NCI-H510A treated with DMSO at 0.1 percent for 48 hours (cell line): ENCODE data around the gene NFE2.
"Not testable (repeated sequence)": the region's sequence is repeated elsewhere in the genome, so short reads cannot be mapped to it uniquely, and the experiment has no call there.

Source experiments
- DNase-seq: peaks from one replicate; lab custom pipeline; 2025; lab: John Stamatoyannopoulos, UW

NFE2 gene

GRCh38 chr12:54282949-54283593 is 17.7 kb downstream of the NFE2 start:
- DNase-seq = no peak

- not testable (repeated sequence) for DNase-seq
Observed at GRCh38 chr12:54281694-54282093, 19.1 kb downstream of the NFE2 start.

GRCh38 chr12:54281261-54281638 is 19.6 kb downstream of the NFE2 start:
- DNase-seq = not testable (repeated sequence)

- peak; percentile 98 for DNase-seq
Observed at GRCh38 chr12:54280468-54281260, 20.2 kb downstream of the NFE2 start, which contains the start of gene HNRNPA1. TSS of gene HNRNPA1 (plus strand) at chr12:54280726. CDS start at chr12:54280808, 82 bp downstream.

GRCh38 chr12:54279632-54280467 is 21.0 kb downstream of the NFE2 start, which contains the start of gene CBX5:
TSS of gene CBX5 (minus strand) at chr12:54280122. CDS start at chr12:54257650, 22,472 bp downstream.
- peak; percentile 98 for DNase-seq

GRCh38 chr12:54279227-54279631 is 21.6 kb downstream of the NFE2 start:
- no peak for DNase-seq

- no peak for DNase-seq
Observed at GRCh38 chr12:54277823-54278276, 23.0 kb downstream of the NFE2 start.

- no peak for DNase-seq
Observed at GRCh38 chr12:54276368-54276767, 24.4 kb downstream of the NFE2 start.

GRCh38 chr12:54273981-54274380 is 26.8 kb downstream of the NFE2 start:
- peak; percentile 54 for DNase-seq

GRCh38 chr12:54272214-54272613 is 28.6 kb downstream of the NFE2 start:
- DNase-seq = no peak

- DNase-seq = no peak
Observed at GRCh38 chr12:54270345-54270744, 30.5 kb downstream of the NFE2 start.

GRCh38 chr12:54266852-54267251 is 34.0 kb downstream of the NFE2 start:
- DNase-seq = no peak

GRCh38 chr12:54265364-54265812 is 35.4 kb downstream of the NFE2 start:
- DNase-seq = no peak

- no peak for DNase-seq
Observed at GRCh38 chr12:54262403-54262925, 38.4 kb downstream of the NFE2 start.

- DNase-seq = no peak
Observed at GRCh38 chr12:54261815-54262402, 38.9 kb downstream of the NFE2 start.

- peak; percentile 77 for DNase-seq
Observed at GRCh38 chr12:54259194-54260011, 41.4 kb downstream of the NFE2 start.

- no peak for DNase-seq
Observed at GRCh38 chr12:54258201-54258681, 42.6 kb downstream of the NFE2 start.

- no peak for DNase-seq
Observed at GRCh38 chr12:54257332-54257731, 43.5 kb downstream of the NFE2 start.

- DNase-seq = no peak
Observed at GRCh38 chr12:54253240-54253639, 47.6 kb downstream of the NFE2 start.

- DNase-seq = peak; percentile 47
Observed at GRCh38 chr12:54251667-54252284, 49.0 kb downstream of the NFE2 start.
